Lower lobe of right lung (tissue), 2 donors: ENCODE results near the gene FUZ. TPM values are rescaled to one million over a fixed set of nuclear protein-coding genes. Genes with fewer than 3 reads are reported as not detected.
A peak's percentile ranks its signal among the peaks of the same experiment; 100 is the strongest.

Experiments
- ATAC-seq, 2 donors: fragments of 200-7000 bp; cut with Tn5 transposase; one replicate each; pipeline ENCODE4 v1.9.1; 2020 to 2022; ENCODE audit warnings: mild to moderate bottlenecking in 2 of 2, moderate library complexity in 2 of 2
- DNase-seq: peaks from one replicate; pipeline ENCODE4 v3.0.0-alpha.2; 2020
- H3K27ac ChIP-seq: fragments of 200-600 bp; one replicate; pipeline ENCODE4 v1.8.0; 2022
- H3K27me3 ChIP-seq: fragments of 200-600 bp; one replicate; pipeline ENCODE4 v1.8.0; 2022; ENCODE audit warnings: low read depth
- H3K36me3 ChIP-seq: fragments of 200-600 bp; one replicate; pipeline ENCODE4 v1.8.0; 2022; ENCODE audit warnings: mild to moderate bottlenecking
- H3K4me1 ChIP-seq: fragments of 200-600 bp; one replicate; pipeline ENCODE4 v1.8.0; 2022
- H3K4me3 ChIP-seq: fragments of 200-600 bp; one replicate; pipeline ENCODE4 v1.8.0; 2022; ENCODE audit warnings: mild to moderate bottlenecking
- H3K9me3 ChIP-seq: fragments of 200-600 bp; one replicate; pipeline ENCODE4 v1.8.0; 2022
- intact Hi-C: fragments of 100-400 bp; cut with DNase I; formaldehyde crosslinking; loops from one replicate; pipeline ENCODE4 v1.11.0; 2022
- total RNA-seq: library from RNA; stranded (reverse); fragmentation: NEBNext Ultra II Directional; extraction: Animal tissue kit (Norgen Biotek cat#: 25700); gene quantifications from one replicate; pipeline ENCODE4 v1.2.1, GENCODE V29; 2021
- TF ChIP-seq, protein P1 (sequence below): fragments of 200-600 bp; IDR thresholded peaks from one replicate; pipeline ENCODE4 v1.8.0; 2022; ENCODE audit warnings: antibody characterized with exemption, mild to moderate bottlenecking
- donor health status: DM: no; HTN: yes; CAD: no; lungs with severe emphysema.

The FUZ gene
- total RNA-seq, 1 donor from 2014 or later, result 24.0 TPM

DNA sequence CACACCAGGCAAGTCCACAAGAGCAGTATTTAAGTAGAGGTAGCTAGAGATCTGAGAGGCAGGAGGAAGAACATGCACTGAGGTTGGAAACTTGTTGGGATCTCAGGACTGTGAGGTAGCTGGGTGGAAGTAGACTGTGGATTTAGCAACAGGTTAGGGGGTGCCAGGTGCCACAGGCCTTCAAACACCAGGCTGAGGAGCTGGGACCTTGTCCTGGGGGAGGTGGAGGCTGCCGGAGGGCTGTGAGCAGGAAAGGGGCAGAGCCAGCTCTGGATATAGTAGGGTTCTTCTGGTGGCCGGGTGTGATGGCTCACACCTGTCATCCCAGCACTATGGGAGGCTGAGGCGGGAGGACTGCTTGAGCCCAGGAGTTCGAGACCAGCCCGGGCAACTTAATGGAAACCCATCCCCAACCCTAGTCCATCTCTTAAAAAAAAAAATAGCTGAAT, 3.1 kb downstream of the FUZ start:
- Histone ChIP-seq H3K27me3 (no peaks in the 10 kb centered on the region), H3K4me1 (peaks cover 23% of the 10 kb centered on the region), H3K9me3 (no peaks in the 10 kb centered on the region), H3K4me3 (peak overlapping the region; percentile 91), H3K27ac (peak overlapping the region; percentile 84), H3K36me3 (peaks cover 12% of the 10 kb centered on the region)
- intact Hi-C loops, result no loop called here
- TF ChIP-seq, protein P1, sequence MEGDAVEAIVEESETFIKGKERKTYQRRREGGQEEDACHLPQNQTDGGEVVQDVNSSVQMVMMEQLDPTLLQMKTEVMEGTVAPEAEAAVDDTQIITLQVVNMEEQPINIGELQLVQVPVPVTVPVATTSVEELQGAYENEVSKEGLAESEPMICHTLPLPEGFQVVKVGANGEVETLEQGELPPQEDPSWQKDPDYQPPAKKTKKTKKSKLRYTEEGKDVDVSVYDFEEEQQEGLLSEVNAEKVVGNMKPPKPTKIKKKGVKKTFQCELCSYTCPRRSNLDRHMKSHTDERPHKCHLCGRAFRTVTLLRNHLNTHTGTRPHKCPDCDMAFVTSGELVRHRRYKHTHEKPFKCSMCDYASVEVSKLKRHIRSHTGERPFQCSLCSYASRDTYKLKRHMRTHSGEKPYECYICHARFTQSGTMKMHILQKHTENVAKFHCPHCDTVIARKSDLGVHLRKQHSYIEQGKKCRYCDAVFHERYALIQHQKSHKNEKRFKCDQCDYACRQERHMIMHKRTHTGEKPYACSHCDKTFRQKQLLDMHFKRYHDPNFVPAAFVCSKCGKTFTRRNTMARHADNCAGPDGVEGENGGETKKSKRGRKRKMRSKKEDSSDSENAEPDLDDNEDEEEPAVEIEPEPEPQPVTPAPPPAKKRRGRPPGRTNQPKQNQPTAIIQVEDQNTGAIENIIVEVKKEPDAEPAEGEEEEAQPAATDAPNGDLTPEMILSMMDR, result no peak
- DNase-seq (no peak), ATAC-seq (no peak)

DNA sequence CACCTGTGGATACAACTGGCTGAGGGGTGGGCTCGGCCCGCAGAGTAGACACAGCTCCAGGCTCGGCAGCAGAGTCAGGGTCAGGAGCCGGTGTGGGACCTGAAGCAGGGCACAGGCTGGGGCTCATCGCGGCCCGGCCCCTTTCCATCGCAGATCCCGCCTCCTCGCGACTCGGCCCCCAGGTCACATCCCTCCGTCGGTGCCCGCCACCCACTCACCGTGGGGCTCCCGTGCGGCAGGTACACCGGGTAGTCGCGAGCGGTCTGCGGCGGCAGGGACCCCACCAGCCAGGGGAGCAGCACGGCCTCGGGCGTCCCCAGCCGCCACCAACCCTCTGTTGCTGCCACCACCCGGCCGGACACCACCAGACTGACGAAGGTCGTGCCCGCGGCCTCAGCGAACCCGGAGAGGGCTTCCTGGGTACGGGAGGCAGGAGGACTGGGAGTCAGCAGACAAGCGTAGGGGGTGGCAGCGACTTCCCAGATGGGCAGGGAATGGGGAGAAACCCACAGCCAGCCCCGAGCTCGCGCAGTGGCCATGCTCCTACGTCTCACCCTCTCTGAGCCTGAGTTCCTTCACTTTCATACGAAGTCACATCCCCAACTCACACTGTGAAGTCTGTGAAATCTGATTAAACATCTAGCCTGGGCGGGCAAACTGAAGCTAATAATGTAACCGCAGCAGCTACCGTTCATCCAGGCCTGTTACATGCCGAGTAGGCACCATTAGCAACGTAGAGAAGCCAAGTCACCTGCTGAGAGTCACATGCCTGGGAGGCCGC, 3.7 kb downstream of the FUZ start:
- DNase-seq (peak; percentile 76), ATAC-seq (peak; percentile 48 to 55)
- H3K9me3 ChIP-seq, result no peaks in the 10 kb centered on the region
- peaks cover 23% of the 10 kb centered on the region for H3K4me1 ChIP-seq
- intact Hi-C loops, result no loop called here
- H3K4me3 ChIP-seq, result peak overlapping the region; percentile 91
- TF ChIP-seq, protein P1, result peak; percentile 33
- H3K36me3 ChIP-seq, result peaks cover 18% of the 10 kb centered on the region
- no peaks in the 10 kb centered on the region for H3K27me3 ChIP-seq
- peak overlapping the region; percentile 84 for H3K27ac ChIP-seq

DNA sequence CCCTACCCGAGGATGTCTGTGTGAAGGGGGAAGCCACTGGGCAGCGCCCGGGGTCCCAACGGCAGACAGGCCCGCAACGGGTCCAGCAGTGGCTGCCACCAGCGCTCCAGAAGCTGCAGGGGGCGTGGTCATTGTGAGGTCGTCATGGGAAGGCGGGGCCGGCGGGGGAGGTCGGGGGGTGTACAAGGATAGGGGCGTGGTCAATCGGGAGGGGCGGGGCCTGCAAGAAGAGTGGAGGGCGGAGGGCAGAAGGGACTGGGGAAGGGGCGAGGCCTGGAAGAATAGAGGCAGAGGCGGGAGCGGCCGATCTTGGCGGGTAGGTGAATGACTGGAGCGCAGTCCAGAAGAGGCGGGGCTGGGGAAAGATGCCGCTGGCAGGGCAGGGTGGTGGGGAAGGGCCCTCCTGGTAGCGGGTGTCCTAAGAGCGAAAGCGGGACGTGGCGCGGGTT, 4.4 kb downstream of the FUZ start:
- Histone ChIP-seq H3K36me3 (peaks cover 24% of the 10 kb centered on the region), H3K27ac (peak overlapping the region; percentile 84), H3K4me1 (peaks cover 23% of the 10 kb centered on the region), H3K27me3 (no peaks in the 10 kb centered on the region), H3K4me3 (peak overlapping the region; percentile 91), H3K9me3 (no peaks in the 10 kb centered on the region)
- peak; percentile 94 for DNase-seq
- ATAC-seq, result peak; percentile 84 to 88
- TF ChIP-seq, protein P1, result no peak
- intact Hi-C loops, result no loop called here

DNA sequence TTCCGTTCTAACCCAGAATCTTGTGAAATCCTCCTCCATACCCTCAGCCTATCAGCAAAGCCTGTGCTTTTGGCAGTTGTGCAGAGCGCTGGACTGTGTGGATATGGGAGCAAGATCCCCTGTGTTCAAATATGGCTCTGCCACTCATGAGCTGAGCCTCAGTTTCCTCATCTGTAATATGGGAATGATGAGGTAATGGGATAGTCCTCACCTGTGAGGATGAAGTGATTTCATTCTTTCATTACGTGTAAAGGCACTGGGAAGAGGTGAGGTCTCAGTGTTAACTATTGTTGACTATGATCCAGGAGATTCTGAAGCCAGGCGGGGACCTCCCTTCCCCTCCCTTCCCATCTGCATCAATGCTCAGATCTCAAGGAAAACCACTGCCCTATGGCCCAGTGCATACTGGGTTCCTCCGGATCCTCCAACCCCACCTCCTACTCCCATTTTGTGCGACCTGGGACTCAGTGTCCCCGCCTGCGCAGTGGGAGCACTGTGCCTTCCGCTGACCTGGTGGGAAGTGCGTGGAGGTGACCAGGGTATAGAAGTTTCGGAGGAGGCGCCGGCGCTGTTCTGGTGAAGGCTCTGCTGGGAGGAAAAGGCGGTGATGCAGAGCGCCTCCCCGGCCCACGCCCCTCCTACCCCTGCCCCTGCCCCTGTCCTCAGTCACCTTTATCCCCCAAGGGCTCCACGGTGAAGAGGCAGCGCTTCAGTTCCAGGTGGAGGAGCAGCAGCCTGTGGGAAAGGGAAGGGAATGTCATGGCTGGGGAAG, 5.0 kb downstream of the FUZ start:
- intact Hi-C loops, result no loop called here
- peak overlapping the region; percentile 91 for H3K4me3 ChIP-seq
- H3K4me1 ChIP-seq, result peaks cover 23% of the 10 kb centered on the region
- H3K9me3 ChIP-seq, result no peaks in the 10 kb centered on the region
- DNase-seq, result no peak
- H3K36me3 ChIP-seq, result peaks cover 31% of the 10 kb centered on the region
- H3K27ac ChIP-seq, result peak overlapping the region; percentile 84
- TF ChIP-seq, protein P1, result no peak
- ATAC-seq, result no peak
- H3K27me3 ChIP-seq, result no peaks in the 10 kb centered on the region

DNA sequence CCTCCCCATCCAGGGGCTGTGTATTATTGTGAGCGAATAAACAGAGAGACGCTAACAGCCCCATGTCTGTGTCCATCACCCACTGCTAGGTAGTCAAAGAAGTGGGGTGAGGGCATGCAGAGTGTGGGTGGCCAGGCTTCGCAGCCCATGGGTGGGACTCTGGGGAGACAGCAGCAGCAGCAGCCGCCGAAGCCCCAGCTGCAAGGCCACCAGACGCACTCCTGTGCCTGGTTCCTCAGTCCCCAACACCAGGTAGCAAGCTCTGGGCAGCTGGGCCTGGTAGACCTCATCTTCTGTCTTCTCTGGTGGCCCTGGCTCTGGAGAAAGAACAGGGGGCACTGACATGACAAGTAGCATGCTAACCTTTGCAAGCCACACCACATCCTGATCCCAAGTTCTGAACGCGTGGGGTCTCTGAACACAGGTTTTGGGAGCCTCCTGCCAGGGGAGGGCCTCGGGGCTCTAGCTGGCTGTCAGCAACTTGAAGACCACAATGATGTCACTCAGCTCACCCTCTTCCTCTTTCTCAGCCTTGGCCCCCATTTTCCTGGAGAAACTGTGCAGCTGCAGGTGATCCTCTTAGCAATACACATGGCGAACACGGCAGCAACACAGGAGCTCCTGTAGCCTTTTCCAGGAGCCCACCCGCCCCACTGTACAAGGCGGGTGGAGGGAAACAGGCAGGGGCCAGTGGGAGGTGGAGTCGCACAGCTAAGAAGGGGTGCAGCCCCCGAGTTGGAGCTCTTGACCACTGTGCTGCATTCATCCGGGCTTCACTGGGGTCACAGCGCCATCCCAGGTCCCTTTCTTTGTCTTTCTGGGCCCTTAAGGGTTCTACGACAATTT, 5.8 kb downstream of the FUZ start:
- no peak overlapping the region for H3K27ac ChIP-seq
- H3K36me3 ChIP-seq, result peaks cover 38% of the 10 kb centered on the region
- no peaks in the 10 kb centered on the region for H3K27me3 ChIP-seq
- H3K4me1 ChIP-seq, result peaks cover 16% of the 10 kb centered on the region
- intact Hi-C loops, result no loop called here
- ATAC-seq (no peak), DNase-seq (no peak)
- H3K4me3 ChIP-seq, result no peak overlapping the region
- TF ChIP-seq, protein P1, result no peak
- H3K9me3 ChIP-seq, result no peaks in the 10 kb centered on the region
